NCI-H2107 treated with DMSO at 0.1 percent for 48 hours (cell line): ENCODE data around the gene KAT6B.
"Not testable (repeated sequence)": the region's sequence is repeated elsewhere in the genome, so short reads cannot be mapped to it uniquely, and the experiment has no call there.

Experiments used
- DNase-seq: peaks from one replicate; lab custom pipeline; 2025; ENCODE audit not compliant: unreplicated experiment; lab: John Stamatoyannopoulos, UW

Gene KAT6B

DNA sequence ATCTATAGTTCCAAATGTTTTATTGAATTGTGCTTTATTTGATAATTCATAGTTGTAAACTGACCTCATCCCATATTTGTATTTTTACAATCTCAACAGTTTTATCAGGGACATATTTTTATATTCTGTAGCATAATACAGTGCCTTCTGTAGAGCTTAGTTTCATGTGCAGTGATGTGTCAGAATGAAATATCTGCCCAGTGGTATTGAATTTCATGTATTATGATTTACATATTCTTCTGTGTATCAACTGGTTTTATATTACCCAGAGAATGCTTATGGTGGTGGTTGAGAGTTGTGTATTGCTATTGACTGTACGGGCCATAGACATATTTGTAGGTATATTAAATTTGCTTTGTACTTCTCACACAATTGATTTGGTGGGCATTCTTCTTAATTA, 89.9 kb downstream of the KAT6B start:
- DNase-seq = peak; percentile 24

DNA sequence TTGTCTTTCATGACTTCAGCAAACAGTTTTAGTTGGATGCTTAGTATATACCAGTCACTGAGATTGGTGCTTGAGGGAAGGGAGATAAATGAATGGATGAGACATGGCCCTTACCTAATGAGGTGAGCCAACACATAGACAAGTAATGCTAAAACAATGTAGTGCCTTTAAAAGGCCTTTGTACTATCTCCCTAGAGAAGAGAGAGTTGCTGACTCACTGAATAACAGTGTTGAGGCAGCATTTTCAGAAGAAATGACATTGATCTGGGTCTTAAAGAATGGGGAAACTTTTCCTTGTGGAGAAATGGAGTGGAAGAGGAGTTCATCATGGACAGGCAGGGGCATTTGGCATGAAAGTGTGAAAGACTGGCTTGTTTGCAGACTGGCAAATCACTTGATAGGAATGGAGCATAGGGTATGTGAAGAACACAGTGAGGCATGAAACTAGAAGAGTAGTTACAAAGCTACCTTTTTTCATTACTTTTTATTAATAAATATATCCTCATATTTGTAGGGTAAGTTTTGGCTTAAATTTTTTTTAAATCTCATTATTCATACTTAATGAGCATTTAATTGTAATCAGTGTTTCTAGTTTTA, 91.2 kb downstream of the KAT6B start:
- no peak for DNase-seq

DNA sequence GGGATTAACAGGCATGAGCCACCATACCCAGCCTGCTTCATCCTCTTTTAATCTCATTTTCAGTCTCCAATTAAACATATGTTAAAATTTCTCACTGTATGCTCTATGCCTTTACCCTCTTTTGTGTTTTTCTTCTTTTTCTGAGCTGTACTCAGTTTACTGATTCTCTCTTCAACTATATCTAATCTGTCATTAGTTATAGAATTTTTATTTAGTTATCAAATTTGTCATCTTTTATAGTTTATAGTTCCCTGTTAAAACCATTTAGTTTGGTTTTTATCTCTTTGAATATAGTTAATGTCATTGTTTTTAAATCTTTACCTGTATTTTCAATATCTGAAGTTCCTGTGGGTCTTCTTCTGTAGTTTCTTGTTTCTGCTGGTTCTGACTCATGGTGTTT, 93.3 kb downstream of the KAT6B start:
- DNase-seq = no peak

DNA sequence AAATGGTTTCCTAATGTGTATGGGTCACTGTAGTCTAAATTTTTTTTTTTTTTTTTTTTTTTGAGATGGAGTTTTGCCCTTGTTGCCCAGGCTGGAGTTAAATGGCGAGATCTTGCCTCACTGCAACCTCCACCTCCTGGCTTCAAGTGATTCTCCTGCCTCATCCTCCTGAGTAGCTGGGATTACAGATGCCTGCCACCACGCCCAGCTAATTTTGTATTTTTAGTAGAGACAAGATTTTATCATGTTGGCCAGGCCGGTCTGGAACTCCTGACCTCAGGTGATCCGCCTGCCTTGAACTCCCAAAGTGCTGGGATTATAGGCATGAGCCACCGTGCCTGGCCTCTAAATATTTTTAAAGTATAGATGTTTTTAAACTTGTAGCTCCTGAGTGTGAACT, 94.7 kb downstream of the KAT6B start:
- DNase-seq = not testable (repeated sequence)

DNA sequence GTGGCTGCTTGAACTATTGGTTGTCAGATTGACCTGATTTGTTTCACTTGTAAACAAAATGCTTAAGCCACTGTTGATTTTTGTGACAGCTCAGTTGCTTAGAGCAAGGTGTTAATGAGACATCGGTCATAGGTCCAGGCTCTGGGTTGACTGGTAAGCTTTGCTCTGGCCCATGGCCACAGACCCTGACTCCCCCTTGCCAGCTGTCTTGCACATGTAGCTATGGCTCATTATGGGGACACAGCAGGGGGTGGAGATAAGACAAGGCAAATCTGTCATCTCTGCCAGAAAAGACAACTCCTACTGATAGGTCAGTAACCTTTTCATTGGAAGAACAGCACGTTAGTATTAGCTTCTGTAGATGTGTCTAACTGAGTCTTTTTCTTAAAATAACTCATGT, 95.3 kb downstream of the KAT6B start:
- DNase-seq = no peak

DNA sequence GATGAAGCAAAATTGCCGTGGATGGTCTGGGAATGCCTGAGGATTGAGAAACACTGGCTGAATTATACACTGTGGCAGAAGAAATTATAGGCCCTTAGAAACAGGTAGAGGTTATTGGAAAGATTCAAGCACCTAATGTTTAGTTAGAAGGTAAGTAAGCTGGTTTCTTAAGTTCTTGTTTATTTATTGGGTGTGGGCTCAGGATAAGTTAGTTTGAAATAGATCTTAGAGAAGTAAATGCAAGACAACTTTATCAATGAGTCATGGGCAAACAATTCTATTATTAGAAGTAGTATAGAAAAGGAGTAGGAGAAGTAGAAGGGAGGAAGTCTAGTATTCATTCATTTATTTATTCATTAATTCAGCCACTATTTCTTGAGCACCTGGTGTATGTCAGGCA, 96.5 kb downstream of the KAT6B start:
- no peak for DNase-seq

DNA sequence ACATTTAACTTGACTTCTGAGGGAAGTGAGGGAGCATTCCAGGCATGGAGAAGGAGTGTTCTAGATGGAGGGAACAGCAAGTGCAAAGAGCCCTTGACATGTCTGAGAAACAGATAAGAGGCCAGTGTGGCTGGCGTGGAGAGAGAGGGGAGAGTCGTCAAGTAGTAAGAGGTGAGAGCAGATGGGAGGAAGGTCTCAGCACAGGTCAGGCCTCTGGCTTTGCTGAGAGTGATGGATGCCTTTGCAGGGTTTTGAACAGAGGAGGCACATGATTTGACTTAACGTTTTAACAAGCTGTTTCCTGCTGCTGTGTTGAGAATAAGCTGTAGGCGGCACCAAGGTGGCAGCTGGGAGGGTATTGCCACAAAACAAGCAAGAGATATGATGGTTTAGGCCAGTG, 97.2 kb downstream of the KAT6B start:
- DNase-seq = no peak

DNA sequence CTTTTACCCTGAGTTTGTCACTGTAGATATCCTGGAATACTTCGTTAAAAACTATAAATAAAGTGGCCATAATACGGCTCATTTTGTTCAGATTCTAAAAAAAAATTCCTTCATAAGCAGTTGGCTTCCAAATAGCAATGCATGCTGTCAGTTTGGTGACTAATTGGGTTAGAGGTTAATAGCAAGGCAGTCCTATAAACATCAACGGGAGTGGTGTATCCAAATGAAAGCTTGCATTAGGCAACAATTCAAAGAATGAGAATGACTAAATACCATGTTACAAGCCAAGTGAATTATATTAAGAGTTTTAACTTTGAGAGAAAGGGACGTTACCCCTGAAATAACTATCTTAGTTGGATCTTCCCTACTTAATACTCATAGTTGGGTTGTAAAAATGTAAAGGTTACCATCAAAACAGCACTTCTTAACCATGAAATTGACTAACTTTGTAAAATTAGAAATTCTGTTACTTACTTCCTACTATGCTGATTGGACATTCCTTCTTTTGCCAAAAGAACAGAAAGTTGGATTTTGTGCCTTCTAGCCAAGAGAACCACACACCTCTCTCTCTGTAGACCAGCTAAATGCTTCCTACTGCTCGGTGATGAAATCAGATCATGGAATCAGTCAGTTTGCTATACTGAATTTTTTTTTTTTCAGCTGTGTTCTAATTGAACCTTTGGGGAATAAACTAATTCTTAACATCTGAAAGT, 98.0 kb downstream of the KAT6B start:
- no peak for DNase-seq

DNA sequence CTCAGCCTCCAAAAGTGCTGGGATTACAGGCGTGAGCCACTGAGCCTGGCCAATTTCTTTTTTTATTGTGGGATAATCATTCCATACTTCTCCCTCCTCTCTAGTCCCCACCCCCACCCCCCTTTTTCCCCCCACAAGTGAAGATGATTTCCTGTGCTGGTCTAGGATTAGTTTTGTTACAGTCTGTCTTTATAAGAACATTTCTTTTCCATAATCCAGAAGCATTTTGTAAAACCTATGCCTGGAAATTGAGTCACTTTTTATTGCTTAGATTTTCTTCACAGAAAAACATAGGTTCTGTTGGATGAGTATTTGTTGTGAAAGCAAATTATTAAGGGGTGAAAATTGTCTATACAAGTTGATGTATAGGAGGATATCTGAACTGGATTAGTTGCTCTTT, 98.9 kb downstream of the KAT6B start:
- no peak for DNase-seq

DNA sequence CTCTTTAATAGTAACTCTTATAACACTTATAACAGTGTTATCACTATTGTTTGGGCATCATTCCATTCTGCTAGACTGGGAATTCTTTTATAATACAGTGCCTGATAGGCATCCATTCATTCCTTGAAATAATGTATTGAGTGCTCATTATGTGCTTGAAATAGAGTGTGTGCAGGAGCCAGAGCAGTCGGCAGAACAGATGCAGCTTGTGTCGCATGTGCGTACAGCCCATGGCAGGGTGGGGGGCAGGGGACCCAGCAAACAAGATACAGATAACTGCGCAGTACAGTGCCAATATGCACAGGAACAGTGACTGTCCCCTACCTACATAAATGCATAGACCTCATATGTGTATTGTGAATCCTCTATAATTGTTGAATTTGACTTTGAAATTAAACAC, 99.3 kb downstream of the KAT6B start:
- DNase-seq = no peak

DNA sequence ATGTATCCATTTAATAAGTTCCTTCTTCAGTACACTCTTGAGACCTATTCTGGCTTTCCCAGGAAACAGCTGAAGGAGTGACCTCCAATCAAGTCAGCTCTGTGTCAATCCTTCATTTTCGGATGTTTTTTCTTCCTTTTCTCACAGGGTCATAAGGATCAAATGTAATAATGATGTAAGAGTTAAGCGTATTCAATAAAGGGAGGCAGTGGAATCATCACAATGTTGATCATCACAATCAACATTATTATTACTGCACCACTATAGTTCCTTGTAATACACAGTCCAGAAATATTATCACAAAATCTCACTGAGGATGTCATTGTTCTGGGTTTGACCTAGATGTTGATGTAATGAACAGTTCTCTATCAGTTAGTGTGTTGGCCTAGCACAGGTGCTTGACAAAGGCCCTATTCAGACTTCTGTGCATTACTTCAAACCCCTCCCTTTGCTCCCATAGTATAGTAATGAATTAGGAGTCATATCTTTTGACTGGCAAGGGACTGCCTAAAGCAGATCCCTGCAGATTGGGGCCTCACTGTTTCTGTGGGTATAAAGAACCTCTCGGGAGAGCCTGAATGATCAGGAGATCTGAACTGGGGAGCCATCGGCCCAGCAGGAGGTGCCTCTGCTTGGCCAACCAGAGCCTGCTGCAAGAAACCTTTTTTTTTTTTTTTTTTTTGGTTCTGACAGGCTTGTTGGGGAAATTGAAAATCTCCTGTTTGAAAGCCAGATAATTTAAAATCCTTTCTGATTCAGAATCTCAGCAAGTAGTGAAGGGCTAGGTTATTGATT, 100.6 kb downstream of the KAT6B start:
- no peak for DNase-seq

DNA sequence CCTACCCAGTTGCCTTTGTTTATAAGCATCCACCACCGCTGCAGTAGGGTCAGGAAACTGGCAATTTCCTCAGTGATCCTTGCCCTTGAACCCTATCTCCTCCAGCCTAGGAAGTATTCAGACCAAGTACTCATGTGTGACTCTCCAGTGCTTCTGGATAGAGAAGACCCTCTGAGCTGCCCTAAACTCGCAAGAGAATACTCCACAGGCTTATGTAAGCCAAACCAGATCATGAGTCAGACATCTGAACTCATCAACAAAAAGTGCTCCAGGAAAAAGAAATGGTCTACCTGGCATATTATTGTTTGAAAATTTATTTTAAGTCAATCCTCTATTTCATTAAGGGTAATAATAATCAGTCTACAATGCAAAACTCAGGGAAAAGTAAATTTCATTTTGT, 101.3 kb downstream of the KAT6B start:
- DNase-seq = no peak

DNA sequence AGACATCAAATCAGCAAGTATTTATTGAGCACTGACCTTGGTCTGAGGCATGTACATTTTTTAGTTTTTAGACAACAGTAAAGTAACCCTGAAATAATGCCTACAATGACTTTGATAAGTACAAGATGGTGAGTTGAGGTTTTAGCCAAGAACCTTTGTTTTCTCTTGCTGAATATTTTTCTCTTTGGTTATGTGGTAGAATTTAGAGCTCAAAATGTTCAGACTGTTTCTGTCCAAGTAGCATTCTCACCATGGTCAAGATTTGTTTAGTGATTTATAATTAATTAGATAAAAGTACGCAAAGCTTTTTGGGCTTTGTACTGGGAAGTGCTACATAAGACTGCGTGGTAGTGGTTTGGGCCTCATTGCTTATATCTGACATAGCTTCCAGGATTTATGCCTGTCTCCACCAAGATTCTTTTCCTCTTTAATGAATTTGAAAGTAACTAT, 102.4 kb downstream of the KAT6B start:
- no peak for DNase-seq

DNA sequence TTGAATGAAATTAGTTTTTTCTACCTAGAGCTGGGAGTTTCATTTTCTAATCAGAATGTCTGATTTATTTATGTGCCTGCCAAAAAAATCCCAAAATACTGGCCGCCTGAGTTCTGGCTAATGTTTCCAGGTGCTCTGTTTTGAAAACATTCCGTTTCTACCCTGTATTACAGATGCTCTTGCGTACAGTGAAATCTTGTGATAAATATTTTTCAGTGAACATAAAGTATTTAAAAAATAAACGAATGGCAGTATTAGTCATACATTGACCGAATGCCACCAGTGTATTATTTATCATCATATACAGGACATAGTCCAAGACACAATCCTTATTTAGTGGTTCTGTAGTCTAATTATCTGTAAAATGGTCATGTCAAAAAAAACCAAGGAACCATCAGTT, 102.8 kb downstream of the KAT6B start:
- DNase-seq = no peak

DNA sequence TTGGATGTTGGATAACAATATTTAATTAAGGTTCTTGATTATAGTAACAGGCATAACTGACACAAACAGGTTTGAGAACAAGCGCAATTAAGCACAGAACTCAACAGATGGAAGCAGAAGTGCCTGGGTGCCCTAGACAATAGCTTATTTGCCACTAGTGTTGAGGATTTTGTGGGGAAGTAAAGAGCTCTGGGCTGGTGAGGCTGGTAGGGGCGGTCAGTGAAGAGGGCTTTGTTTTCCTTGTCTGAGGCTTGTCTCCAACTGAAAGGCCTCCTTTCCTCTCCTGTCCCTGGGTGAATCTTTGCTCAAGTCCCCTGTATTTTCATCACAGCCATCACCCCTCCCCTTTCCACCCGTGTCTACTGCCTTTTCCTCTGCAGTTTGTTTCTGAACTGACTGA, 104.6 kb downstream of the KAT6B start:
- DNase-seq = peak; percentile 29

DNA sequence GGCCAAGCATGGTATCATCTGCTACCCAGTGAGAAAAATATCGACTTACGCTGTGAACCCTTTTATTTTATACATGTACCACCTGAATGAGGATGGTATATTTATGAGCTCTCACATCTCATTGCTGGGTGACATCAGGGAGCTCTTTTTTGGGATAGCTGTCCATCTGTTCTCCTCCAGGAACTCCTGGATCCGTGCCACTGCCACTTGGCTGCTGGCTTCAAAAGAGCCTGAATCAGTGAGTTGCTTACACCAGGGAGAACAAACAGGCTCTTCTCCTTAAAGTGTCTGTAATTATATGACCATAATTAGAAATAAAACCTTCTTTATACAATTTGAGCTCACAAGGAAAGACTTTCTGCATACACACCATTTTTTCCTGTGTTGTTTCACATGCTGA, 106.2 kb downstream of the KAT6B start:
- DNase-seq = no peak

DNA sequence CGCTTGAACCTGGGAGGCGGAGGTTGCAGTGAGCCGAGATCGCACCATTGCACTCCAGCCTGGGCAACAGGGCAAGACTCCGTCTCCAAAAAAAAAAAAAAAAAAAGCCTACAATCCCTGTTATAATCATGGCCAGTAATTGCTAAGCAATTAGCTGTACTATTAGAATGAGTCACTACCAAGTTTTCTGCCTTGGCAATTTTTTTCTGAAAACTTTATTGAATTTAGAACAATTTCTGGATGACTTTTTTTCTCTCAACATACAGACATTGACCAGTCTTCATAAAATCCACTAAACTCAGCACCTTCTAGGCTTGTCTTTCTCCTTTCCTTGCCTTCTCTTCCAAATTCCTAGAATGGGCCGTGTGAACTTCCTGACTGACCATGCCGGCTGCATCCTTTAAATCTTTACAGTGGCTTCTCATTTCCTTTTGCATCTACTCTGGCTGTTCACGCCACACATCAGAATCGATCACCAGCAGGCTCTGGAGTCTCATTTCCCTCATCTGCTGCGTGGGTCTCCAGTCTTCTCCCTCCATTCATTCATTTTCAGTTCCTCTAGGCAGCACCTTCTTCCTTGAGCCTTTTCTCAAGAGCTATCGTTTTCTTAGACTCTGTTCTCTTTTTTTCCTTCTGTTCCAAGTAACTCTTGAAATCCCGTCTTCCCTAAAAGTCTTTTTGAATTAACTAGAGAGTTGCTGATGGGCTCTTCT, 107.9 kb downstream of the KAT6B start:
- DNase-seq = no peak

DNA sequence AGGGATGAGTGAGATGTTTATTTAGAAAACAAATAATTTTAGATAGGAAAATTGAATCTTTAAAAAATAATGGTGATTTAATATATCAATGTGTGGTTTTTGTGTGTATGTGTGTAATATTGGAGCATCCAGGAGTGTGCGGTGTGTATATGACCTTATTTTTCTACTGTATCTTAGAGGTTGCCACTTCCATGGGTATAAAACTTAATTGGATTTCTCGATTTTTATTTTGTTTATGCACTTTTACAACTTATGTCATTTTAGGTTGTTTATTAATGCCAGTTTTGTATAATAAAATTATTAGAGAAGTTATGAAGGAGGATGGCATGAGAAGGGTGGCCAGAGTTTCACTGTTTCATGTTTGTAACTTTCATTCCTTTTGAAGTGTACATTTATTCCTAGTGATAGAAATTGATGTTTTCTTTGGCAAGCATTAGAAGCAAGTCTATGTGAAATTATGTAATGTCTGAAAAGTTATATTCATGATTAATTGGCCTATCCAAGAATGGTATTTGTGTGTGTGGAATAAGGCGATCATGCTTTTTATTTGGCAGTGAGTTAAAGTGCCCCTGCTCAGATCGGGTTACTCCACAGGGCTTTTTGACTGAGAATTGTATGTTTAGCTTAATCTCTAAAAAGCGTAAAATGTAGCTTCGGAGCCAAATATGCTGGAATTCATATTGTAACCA, 110.3 kb downstream of the KAT6B start:
- no peak for DNase-seq

DNA sequence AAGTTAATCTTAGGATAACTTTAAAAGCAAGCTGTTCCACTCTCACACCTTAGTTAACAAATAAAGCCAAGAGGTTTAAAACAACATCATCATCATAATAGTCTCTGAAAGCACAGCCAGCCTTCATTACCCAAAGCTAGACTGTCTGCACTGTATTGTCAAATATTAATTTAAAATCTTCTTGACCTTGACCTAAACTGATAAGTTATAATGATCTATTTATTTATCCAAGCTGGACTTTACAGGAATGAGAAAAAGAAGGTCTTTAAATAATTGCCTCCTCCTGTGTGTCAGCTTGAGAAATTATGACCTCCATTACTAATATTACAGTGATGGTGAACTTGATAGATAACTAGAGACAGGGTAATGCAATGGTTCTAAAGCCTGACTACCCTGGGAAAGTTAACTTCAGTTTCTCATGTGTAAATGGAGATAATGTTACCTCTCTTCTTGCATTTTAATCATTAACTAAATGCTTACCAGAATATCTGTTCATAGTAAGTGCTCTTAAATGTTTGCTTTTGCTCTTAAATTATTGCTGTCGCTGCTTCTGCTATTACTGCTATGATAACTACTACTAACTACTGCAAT, 111.0 kb downstream of the KAT6B start:
- no peak for DNase-seq

DNA sequence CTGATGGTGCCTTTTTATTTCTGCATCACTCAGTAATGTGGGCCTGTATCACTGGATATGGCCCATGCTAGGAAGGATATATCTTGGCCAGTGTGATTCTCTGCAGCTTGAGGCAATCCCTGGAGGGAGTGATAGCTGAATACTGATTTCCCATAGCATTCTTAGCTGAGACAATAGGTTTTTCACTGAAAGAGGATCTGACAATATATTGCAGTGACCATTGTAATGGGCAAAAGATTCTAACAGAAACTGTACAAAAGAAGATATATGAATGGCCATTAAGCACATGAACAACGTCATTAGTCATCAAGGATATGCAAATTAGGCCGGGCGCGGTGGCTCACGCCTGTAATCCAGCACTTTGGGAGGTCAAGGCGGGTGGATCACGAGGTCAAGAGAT, 117.8 kb downstream of the KAT6B start:
- DNase-seq = no peak
